Sigmoid colon (tissue), 7 donors: Measurements from ENCODE around the gene FLG. TPM values are rescaled to one million over a fixed set of nuclear protein-coding genes. Genes with fewer than 3 reads are reported as not detected.

Experiments
- DNase-seq: peaks from one replicate; pipeline ENCODE4 v3.0.0-alpha.2; 2019
- H3K27ac ChIP-seq, 4 donors: fragments of 200-600 bp; sonication (generic); one replicate each; pipeline ENCODE4 v1.5.1; 2016 to 2019; ENCODE audit warnings: mild to moderate bottlenecking in 1 of 4
- H3K27me3 ChIP-seq, 3 donors: fragments of 200-600 bp; sonication (generic); one replicate each; pipeline ENCODE4 v1.5.1; 2019; ENCODE audit warnings: mild to moderate bottlenecking in 1 of 3
- H3K36me3 ChIP-seq, 4 donors: fragments of 200-600 bp; sonication (generic); one replicate each; pipeline ENCODE4 v1.5.1; 2016 to 2019
- H3K4me1 ChIP-seq, 4 donors: fragments of 200-600 bp; sonication (generic); one replicate each; pipeline ENCODE4 v1.5.1; 2017 to 2019
- H3K4me3 ChIP-seq, 4 donors: fragments of 200-600 bp; sonication (generic); one replicate each; pipeline ENCODE4 v1.5.1; 2017 to 2019; ENCODE audit warnings: mild to moderate bottlenecking in 2 of 4, moderate library complexity in 1 of 4
- H3K9me3 ChIP-seq, 4 donors: fragments of 200-600 bp in 3 of 4; sonication (generic) in 3 of 4; one replicate each; pipeline versions ENCODE4 v1.5.1 to v1.6.1; 2013 to 2019
- EP300 ChIP-seq, 4 donors: sonication (generic); formaldehyde crosslinking; IDR thresholded peaks; one replicate each; pipeline ENCODE4 v1.6.1; 2017; ENCODE audit warnings: antibody characterized with exemption in 4 of 4
- POLR2A ChIP-seq, 2 donors: fragments of 450-650 bp; IDR thresholded peaks; one replicate each; pipeline ENCODE4 v1.6.1; 2016; ENCODE audit warnings: antibody characterized with exemption in 2 of 2, mild to moderate bottlenecking in 2 of 2, moderate library complexity in 2 of 2
- POLR2AphosphoS5 ChIP-seq, 4 donors: sonication (generic); formaldehyde crosslinking; IDR thresholded peaks; one replicate each; pipeline ENCODE4 v1.6.1; 2017; ENCODE audit warnings: antibody characterized with exemption in 4 of 4
- WGBS, 2 donors: extraction: QIAGEN DNeasy Blood & Tissue Kit; methylation state at CpG; one replicate each; pipeline ENCODE4 v1.1.7; 2013; 5-methylcytosine and 5-hydroxymethylcytosine counted together
- intact Hi-C: fragments of 100-400 bp; cut with DNase I; formaldehyde crosslinking; loops from one replicate; pipeline ENCODE4 v1.15.1; 2023
- polyA plus RNA-seq, 3 donors: library from polyadenylated mRNA; stranded (reverse); fragments of 200-250 nt; gene quantifications; one replicate each; pipeline ENCODE4 v1.2.3, GENCODE V29; 2013
- total RNA-seq, 4 donors: library from RNA; depleted of rRNA; stranded (reverse); fragments of >200 nt; gene quantifications; one replicate each; pipeline ENCODE4 v1.1.0, GENCODE V29; 2016
- TF ChIP-seq, protein P1 (sequence below), 4 experiments: fragments of 450-650 bp in 3 of 4; fragments of 200-600 bp in 1 of 4; IDR thresholded peaks; one replicate each; pipeline ENCODE4 v1.5.1; 2016 to 2019; ENCODE audit warnings: antibody characterized with exemption in 4 of 4, mild to moderate bottlenecking in 3 of 4, moderate library complexity in 2 of 4
- donor health status: healthy with polysubstance abuse.
- donor health status: Bipolar disorder and iron deficiency.
- donor health status: healthy.

Gene FLG
- total and polyA plus RNA-seq, 7 donors: under 0.01 to 0.01 TPM; not detected in 5

DNA sequence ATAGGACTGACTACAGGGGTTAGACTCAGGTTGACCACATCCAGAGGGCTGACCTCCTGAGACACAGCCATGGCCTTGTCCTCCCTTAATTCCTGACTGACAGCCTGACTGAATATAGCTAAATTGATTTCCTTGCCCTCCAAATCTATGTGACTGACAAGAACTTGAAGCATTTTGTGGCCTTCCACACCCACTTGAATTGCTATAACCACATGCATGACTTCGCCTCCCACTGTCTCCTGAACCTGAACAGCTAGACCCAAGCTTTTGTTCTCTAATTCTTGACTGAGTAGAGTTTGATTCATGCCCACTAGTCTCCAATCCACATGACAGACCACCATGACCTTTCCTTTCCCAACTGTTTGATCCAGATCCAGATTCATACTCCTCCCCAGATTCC is 31.7 kb upstream of the FLG start:
- intact Hi-C loops: no loop called here
- no peak for DNase-seq
- WGBS, 2 donors: 0 to 29% methylated on average over 1 of the region's 1 CpG

GRCh38 chr1:152349611-152350010 is 24.6 kb upstream of the FLG start:
- no peak for DNase-seq
- Histone ChIP-seq H3K27me3 (no peaks in the 10 kb centered on the region), H3K4me3 (no peak overlapping the region), H3K9me3 (peaks cover 0 to 5% (median 0%) of the 10 kb centered on the region in 4 donors), H3K4me1 (no peaks in the 10 kb centered on the region), H3K27ac (no peak overlapping the region), H3K36me3 (no peaks in the 10 kb centered on the region)
- 85 to 96% methylated on average over 2 of the region's 2 CpGs for WGBS, 2 donors
- intact Hi-C loops: loop anchor here (5.0 to 10.0 kb wide), 2 partner anchors 108 to 155 kb away; no protein-coding TSS in a partner anchor
- TF ChIP-seq POLR2A (IDR thresholded peaks at IDR 0.05): no peak
- no peak for TF ChIP-seq EP300 (IDR thresholded peaks at IDR 0.05)
- no peak for TF ChIP-seq POLR2AphosphoS5 (IDR thresholded peaks at IDR 0.05)
- TF ChIP-seq, protein P1, sequence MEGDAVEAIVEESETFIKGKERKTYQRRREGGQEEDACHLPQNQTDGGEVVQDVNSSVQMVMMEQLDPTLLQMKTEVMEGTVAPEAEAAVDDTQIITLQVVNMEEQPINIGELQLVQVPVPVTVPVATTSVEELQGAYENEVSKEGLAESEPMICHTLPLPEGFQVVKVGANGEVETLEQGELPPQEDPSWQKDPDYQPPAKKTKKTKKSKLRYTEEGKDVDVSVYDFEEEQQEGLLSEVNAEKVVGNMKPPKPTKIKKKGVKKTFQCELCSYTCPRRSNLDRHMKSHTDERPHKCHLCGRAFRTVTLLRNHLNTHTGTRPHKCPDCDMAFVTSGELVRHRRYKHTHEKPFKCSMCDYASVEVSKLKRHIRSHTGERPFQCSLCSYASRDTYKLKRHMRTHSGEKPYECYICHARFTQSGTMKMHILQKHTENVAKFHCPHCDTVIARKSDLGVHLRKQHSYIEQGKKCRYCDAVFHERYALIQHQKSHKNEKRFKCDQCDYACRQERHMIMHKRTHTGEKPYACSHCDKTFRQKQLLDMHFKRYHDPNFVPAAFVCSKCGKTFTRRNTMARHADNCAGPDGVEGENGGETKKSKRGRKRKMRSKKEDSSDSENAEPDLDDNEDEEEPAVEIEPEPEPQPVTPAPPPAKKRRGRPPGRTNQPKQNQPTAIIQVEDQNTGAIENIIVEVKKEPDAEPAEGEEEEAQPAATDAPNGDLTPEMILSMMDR (IDR thresholded peaks at IDR 0.05): no peak

More for the DNA sequence above, 31.7 kb upstream of the FLG start:
- no peaks in the 10 kb centered on the region for H3K27me3 ChIP-seq
- no peak overlapping the region for H3K4me3 ChIP-seq
- TF ChIP-seq POLR2AphosphoS5 (IDR thresholded peaks at IDR 0.05): no peak
- no peak for TF ChIP-seq POLR2A (IDR thresholded peaks at IDR 0.05)
- TF ChIP-seq, protein P1 (IDR thresholded peaks at IDR 0.05): no peak
- no peak for TF ChIP-seq EP300 (IDR thresholded peaks at IDR 0.05)
- no peaks in the 10 kb centered on the region for H3K4me1 ChIP-seq
- H3K36me3 ChIP-seq: no peaks in the 10 kb centered on the region
- H3K9me3 ChIP-seq: peaks cover 0 to 5% (median 0%) of the 10 kb centered on the region in 4 donors
- no peak overlapping the region for H3K27ac ChIP-seq

DNA sequence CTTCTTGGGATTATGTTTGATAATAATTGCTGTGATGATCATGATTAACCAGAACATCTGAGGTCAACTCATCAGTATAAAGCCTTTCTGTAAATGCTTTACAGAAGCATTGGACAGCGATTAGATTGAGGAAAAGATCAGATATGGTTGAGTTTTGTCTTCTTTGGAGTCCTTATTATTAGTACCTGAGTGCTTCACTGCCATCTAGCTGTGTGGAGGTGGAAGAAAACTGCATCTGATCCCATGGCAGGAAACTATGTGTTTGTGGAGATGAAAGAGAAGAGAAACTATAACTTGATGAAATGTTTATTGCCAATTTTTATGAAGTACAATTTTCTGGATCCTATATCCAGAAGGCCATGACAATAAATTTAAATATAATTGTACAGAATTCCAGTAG is 23.4 kb upstream of the FLG start:
- no peak for DNase-seq
- Histone ChIP-seq H3K36me3 (no peaks in the 10 kb centered on the region), H3K9me3 (peaks cover 0 to 3% (median 0%) of the 10 kb centered on the region in 4 donors), H3K4me1 (no peaks in the 10 kb centered on the region), H3K27me3 (no peaks in the 10 kb centered on the region), H3K4me3 (no peak overlapping the region), H3K27ac (no peak overlapping the region)
- intact Hi-C loops: loop anchor here (5.0 to 10.0 kb wide), 2 partner anchors 109 to 154 kb away; no protein-coding TSS in a partner anchor
- WGBS, 2 donors: 40 to 55% methylated on average over 1 of the region's 1 CpG
- TF ChIP-seq, protein P1 (IDR thresholded peaks at IDR 0.05): no peak
- TF ChIP-seq POLR2AphosphoS5 (IDR thresholded peaks at IDR 0.05): no peak
- no peak for TF ChIP-seq EP300 (IDR thresholded peaks at IDR 0.05)
- no peak for TF ChIP-seq POLR2A (IDR thresholded peaks at IDR 0.05)

DNA sequence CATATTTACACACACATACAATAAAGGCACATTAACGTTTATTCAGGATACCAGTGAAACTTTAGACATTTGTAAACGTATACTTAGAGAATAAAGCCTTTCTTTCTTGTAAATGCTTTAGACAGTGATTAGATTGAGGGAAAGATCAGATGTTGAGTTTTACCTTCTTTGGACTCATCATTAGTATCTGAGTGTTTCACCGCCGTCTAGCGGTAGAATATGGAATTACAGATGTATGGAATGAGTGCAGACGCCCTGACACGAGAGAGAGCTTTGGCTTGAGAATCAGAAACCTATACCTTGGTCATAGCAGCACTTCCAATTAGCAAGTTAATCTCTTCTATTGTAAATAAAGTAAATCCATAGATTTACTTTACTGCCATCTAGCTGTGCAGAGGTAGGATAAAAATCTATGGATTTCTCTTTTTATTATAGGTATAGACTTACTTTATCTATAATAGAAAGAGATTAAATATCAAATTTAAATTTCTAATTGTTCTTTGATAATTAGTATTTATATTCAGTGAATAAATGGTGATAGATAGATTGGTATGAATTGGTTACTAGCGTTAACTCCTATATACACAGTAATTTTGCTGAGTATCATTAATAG is 22.2 kb upstream of the FLG start:
- DNase-seq: no peak
- Histone ChIP-seq H3K27ac (no peak overlapping the region), H3K27me3 (no peaks in the 10 kb centered on the region), H3K9me3 (no peaks in the 10 kb centered on the region), H3K4me3 (no peak overlapping the region), H3K4me1 (no peaks in the 10 kb centered on the region), H3K36me3 (no peaks in the 10 kb centered on the region)
- 4 to 22% methylated on average over 8 of the region's 8 CpGs for WGBS, 2 donors
- TF ChIP-seq POLR2AphosphoS5 (IDR thresholded peaks at IDR 0.05) (no peak), EP300 (IDR thresholded peaks at IDR 0.05) (no peak), POLR2A (IDR thresholded peaks at IDR 0.05) (no peak)
- TF ChIP-seq, protein P1 (IDR thresholded peaks at IDR 0.05): peak; percentile 22 to 64 (median 48)
- intact Hi-C loops: loop anchor here (5.0 to 10.0 kb wide), 2 partner anchors 110 to 152 kb away; no protein-coding TSS in a partner anchor
